ENCODE measurements around the gene DTX1. TPM values are rescaled to one million over a fixed set of nuclear protein-coding genes. Genes with fewer than 3 reads are reported as not detected.

The DTX1 gene
- total RNA-seq, 1 donor from 2014 or later: 79.4 TPM

DNA sequence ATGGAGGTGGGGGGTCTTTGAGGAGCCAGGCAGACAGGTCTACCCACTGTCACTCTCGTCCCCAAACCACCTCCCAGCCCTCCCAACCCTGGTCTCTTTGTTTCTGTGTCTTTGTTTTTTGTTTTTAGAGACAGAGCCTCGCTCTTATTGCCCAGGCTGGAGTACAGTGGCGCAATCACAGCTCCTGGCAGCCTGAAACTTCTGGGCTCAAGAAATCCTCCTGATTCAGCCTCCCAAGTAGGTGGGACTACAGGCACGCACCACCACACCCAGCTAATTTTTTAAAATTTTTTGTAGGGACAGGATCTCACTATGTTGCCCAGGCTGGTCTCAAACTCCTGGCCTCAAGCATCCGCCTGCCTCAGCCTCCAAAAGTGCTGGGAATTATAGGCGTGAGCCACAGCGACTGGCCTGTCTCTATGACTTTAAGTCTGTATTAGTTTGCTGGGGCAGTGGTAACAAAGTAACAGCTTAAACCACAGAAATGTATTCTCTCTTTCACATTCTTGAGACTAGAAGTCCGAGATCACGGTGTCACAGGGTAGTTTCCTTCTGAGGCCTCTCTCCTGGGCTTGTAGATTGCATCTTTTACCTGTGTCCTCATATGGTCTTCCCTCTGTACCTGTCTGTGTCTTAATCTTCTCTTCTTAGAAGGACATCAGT lies 26.1 kb downstream of the DTX1 start:
- H3K4me3 Mint-ChIP-seq: no peak overlapping the region
- DNase-seq (no peak), ATAC-seq (ENCODE audit: low read depth) (no peak)
- peak overlapping the region; percentile 73 for H3K27ac Mint-ChIP-seq
- TF ChIP-seq, protein P1, sequence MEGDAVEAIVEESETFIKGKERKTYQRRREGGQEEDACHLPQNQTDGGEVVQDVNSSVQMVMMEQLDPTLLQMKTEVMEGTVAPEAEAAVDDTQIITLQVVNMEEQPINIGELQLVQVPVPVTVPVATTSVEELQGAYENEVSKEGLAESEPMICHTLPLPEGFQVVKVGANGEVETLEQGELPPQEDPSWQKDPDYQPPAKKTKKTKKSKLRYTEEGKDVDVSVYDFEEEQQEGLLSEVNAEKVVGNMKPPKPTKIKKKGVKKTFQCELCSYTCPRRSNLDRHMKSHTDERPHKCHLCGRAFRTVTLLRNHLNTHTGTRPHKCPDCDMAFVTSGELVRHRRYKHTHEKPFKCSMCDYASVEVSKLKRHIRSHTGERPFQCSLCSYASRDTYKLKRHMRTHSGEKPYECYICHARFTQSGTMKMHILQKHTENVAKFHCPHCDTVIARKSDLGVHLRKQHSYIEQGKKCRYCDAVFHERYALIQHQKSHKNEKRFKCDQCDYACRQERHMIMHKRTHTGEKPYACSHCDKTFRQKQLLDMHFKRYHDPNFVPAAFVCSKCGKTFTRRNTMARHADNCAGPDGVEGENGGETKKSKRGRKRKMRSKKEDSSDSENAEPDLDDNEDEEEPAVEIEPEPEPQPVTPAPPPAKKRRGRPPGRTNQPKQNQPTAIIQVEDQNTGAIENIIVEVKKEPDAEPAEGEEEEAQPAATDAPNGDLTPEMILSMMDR (IDR thresholded peaks at IDR 0.05): no peak
- H3K36me3 Mint-ChIP-seq (ENCODE audit: low read depth): peaks cover 18% of the 10 kb centered on the region
- peaks cover 92% of the 10 kb centered on the region for H3K4me1 Mint-ChIP-seq
- no peaks in the 10 kb centered on the region for H3K27me3 Mint-ChIP-seq
- no peaks in the 10 kb centered on the region for H3K9me3 Mint-ChIP-seq
- intact Hi-C loops (cut with micrococcal nuclease): no loop called here
- ChIA-PET CTCF (no interaction called here), POLR2A (interaction anchor here (0.7 to 1.6 kb wide), 4 partner anchors 18 to 44 kb away, joined by 3 to 4 read pairs (median 4); no protein-coding TSS in a partner anchor)

DNA sequence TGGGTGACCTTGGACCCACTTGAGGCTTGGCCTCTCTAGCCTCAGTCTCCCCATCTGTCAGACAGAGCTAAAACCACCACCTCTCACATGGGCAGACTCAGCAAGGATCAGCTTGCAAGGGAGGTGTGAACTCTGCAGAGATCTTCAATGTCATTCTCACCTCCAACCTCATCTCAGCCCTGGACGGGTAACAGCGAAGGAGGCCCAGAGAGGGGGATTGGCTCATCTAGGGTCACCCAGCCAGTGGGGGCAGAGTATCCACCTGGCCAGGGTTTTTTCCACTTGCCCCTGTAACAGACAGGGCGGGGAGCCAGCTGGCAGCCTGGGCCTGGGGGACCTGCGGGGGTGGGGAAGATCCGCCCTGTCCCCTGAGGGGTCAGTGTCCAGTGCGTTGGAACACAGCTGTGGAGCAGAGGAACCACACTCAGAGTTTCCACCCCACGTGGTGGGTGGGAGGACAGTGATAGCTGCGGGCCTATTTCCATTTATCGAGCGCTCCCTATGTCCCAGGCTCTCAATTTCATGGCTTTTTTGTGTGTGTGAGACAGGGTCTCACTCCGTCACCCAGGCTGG lies 27.4 kb downstream of the DTX1 start:
- intact Hi-C loops (cut with micrococcal nuclease): no loop called here
- Mint-ChIP-seq H3K4me1 (peaks cover 96% of the 10 kb centered on the region), H3K9me3 (no peaks in the 10 kb centered on the region), H3K27ac (peak overlapping the region; percentile 73), H3K4me3 (peak overlapping the region; percentile 4), H3K36me3 (ENCODE audit: low read depth) (peaks cover 19% of the 10 kb centered on the region), H3K27me3 (no peaks in the 10 kb centered on the region)
- TF ChIP-seq, protein P1 (IDR thresholded peaks at IDR 0.05): no peak
- DNase-seq (no peak), ATAC-seq (ENCODE audit: low read depth) (peak; percentile 34)
- POLR2A ChIA-PET: interaction anchor here (0.6 to 1.6 kb wide), 7 partner anchors 9 to 48 kb away, joined by 3 to 5 read pairs (median 3); no protein-coding TSS in a partner anchor
- CTCF ChIA-PET: interaction anchor here (0.9 kb wide), 2 partner anchors 33 to 35 kb away, joined by 3 to 4 read pairs; no protein-coding TSS in a partner anchor

DNA sequence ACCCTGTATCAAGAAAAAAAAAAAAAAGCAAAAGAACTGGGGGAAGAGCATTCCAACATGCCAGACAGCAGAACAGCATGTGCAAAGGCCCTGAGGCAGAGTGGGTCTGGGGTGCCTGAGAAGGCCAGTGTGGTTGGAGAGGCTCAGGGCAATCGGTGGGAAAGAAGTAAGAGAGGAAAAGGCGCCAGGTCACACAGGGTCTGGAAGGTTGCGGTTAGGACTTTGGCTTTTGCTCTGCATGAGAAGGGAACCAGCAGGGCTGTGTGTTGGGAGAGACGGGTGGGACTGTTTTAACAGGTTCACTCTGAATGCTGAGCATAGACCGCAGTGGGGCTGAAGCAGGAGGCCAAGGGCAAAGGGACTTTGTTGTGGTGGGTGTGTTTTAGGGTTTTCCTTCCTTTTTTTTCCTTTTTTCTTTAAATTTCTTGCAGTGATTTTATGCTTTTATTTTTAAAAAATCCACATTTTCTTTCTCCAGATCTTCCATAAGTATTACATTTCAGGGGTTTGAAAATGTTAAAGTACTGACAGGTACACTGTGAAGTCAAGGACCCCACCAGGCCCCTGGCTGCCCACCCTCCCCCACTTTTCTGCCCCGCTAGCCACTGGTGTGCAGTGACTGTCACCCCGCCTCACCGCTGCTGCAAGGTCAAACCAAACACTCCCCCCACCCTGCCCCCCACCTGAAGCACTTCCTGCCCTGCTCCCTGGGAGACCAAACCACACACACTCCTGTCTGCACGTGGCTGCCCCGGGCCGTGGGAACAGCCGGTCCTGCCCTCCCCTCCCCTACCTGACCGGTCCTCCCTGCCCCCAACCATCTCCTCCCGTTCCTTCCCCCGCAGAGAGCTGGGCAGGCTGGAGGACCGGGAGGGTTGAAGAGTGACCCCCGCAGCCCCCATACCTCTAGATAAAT lies 30.0 kb downstream of the DTX1 start:
- intact Hi-C loops (cut with micrococcal nuclease): no loop called here
- no peak for DNase-seq
- TF ChIP-seq, protein P1 (IDR thresholded peaks at IDR 0.05): no peak
- Mint-ChIP-seq H3K27me3 (no peaks in the 10 kb centered on the region), H3K27ac (peak overlapping the region; percentile 81), H3K9me3 (no peaks in the 10 kb centered on the region), H3K4me1 (peaks cover 96% of the 10 kb centered on the region), H3K4me3 (peak overlapping the region; percentile 71), H3K36me3 (ENCODE audit: low read depth) (peaks cover 16% of the 10 kb centered on the region)
- CTCF ChIA-PET: interaction anchor here (1.0 to 2.9 kb wide), 3 partner anchors 12 to 93 kb away, joined by 3 to 12 read pairs (median 4); no protein-coding TSS in a partner anchor
- POLR2A ChIA-PET: interaction anchor here (0.7 to 1.4 kb wide), 4 partner anchors 11 to 73 kb away, joined by 3 to 9 read pairs (median 4); no protein-coding TSS in a partner anchor
- peak; percentile 10 for ATAC-seq (ENCODE audit: low read depth)

DNA sequence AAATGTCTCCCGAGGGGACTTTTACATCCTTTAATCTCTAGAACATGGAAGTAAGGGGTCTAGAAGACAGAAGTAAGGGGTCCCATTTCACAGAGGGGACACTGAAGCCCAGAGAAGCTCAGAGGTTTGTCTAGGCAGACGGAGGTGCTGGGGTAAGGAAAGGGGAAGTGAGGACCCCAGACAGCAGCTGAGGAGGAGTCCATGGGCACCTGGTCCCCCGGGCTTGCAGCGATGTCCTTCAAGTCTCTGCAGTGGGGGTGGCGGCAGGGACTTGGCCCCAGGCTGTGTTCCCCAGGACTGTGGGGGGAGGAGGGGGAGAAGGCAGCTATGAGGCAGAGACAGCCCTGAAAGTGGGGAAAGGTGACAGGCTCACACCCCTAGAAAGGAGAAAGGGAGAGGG lies 30.7 kb downstream of the DTX1 start:
- TF ChIP-seq, protein P1 (IDR thresholded peaks at IDR 0.05): no peak
- no peaks in the 10 kb centered on the region for H3K9me3 Mint-ChIP-seq
- H3K4me3 Mint-ChIP-seq: peak overlapping the region; percentile 71
- ChIA-PET POLR2A (interaction anchor here (1.1 to 1.4 kb wide), 3 partner anchors 12 to 37 kb away, joined by 3 to 9 read pairs (median 4); no protein-coding TSS in a partner anchor), CTCF (interaction anchor here (1.0 to 2.9 kb wide), 3 partner anchors 11 to 94 kb away, joined by 3 to 12 read pairs (median 4); no protein-coding TSS in a partner anchor)
- DNase-seq (no peak), ATAC-seq (ENCODE audit: low read depth) (peak; percentile 46)
- H3K27ac Mint-ChIP-seq: peak overlapping the region; percentile 81
- H3K36me3 Mint-ChIP-seq (ENCODE audit: low read depth): peaks cover 15% of the 10 kb centered on the region
- intact Hi-C loops (cut with micrococcal nuclease): no loop called here
- H3K4me1 Mint-ChIP-seq: peaks cover 96% of the 10 kb centered on the region
- H3K27me3 Mint-ChIP-seq: no peaks in the 10 kb centered on the region

All from activated B cell treated with CpG ODN at 0.5 μM for 24 hours (primary cell).